ENCODE results near the gene TMEM63A. TPM values are rescaled to one million over a fixed set of nuclear protein-coding genes. Genes with fewer than 3 reads are reported as not detected.

TMEM63A gene
- polyA plus RNA-seq, 1 of the 3 experiments (the other 2 are of a cell fraction) = 13.5 TPM

DNA sequence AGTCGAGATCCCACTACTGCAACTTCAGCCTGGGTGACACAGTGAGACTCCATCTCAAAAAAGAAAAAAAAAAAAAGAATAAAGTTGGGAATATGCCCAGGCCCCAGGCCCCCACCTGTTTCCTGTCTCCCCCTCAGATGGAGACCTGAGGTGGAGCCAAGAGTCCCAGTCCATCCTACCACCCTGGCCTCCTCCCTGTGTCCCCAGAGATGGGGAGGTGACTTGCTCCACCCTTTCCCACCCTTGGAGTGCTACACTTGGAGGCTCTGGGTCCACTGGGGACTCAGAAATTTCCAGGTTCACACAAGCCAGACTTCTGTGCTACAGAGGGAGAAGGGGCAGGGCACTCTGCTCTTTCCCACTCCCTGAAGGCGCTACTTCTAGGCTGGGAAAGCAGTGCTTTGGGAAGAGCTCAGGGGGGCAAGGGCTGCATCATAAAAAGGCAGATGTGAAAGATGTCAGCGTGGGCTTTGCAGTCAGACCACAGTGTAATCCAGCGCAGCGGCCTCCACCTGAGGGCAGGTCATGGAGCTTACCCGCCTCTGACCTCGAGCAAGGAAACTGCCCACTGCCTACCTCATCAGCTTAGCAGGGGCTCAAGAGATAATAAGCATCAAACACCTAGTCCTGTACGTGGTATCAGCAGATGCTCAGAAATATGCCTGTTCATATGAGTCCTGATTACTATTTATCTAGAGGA lies 13.4 kb downstream of the TMEM63A start:
- peaks cover 31 to 32% of the 10 kb centered on the region in 2 experiments for H3K36me3 ChIP-seq (replicated peaks in 1 of 2; ENCODE audit: control insufficient read depth in 1 of 2, insufficient read depth in 2 of 2, low read length in 1 of 2)
- H3K27ac ChIP-seq (ENCODE audit: low read depth in 2 of 2, low read length in 1 of 2) = no peak overlapping the region
- peaks cover 0 to 20% of the 10 kb centered on the region in 2 experiments; a peak in 2 of 4 replicates for H3K4me1 ChIP-seq (ENCODE audit: control insufficient read depth in 1 of 2, insufficient read depth in 2 of 2, low read depth in 1 of 2, low read length in 1 of 2)
- POLR2A ChIA-PET = no interaction called here
- H3K79me2 ChIP-seq (ENCODE audit: insufficient read depth) = no peaks in the 10 kb centered on the region
- no peaks in the 10 kb centered on the region for H3K9me3 ChIP-seq
- H3K4me3 ChIP-seq (ENCODE audit: low read depth in 2 of 2, low read length in 1 of 2) = no peak overlapping the region
- H3K27me3 ChIP-seq (ENCODE audit: insufficient read depth) = no peaks in the 10 kb centered on the region
- no peak for DNase-seq
- CTCF ChIA-PET = interaction anchor here (0.8 kb wide), 1 partner anchor 23 kb away, joined by 3 read pairs; no protein-coding TSS in a partner anchor
- H3F3A ChIP-seq (replicated peaks; ENCODE audit: insufficient read depth) = peaks cover 20% of the 10 kb centered on the region
- no peak overlapping the region for H3K4me2 ChIP-seq
- H4K20me1 ChIP-seq (ENCODE audit: insufficient read depth) = no peaks in the 10 kb centered on the region
- H3K9me2 ChIP-seq = no peaks in the 10 kb centered on the region
- H2AFZ ChIP-seq (ENCODE audit: low read depth) = no peak overlapping the region
- TF ChIP-seq SMC3 (IDR thresholded peaks at IDR 0.05; ENCODE audit: low read depth, low read length) = no peak
- TF ChIP-seq RFX5 (IDR thresholded peaks at IDR 0.05; ENCODE audit: low read length) = no peak
- no peak for TF ChIP-seq TEAD4 (IDR thresholded peaks at IDR 0.05; ENCODE audit: borderline replicate concordance, insufficient read depth)
- no peak for TF ChIP-seq EZH2phosphoT487 (IDR thresholded peaks at IDR 0.05; ENCODE audit: borderline replicate concordance, low read depth)
- TF ChIP-seq FOSL2 (IDR thresholded peaks at IDR 0.05; ENCODE audit: borderline replicate concordance, low read depth) = no peak
- TF ChIP-seq TAF1 (IDR thresholded peaks at IDR 0.05; ENCODE audit: borderline replicate concordance, low read depth, low read length) = no peak
- TF ChIP-seq, protein P1, sequence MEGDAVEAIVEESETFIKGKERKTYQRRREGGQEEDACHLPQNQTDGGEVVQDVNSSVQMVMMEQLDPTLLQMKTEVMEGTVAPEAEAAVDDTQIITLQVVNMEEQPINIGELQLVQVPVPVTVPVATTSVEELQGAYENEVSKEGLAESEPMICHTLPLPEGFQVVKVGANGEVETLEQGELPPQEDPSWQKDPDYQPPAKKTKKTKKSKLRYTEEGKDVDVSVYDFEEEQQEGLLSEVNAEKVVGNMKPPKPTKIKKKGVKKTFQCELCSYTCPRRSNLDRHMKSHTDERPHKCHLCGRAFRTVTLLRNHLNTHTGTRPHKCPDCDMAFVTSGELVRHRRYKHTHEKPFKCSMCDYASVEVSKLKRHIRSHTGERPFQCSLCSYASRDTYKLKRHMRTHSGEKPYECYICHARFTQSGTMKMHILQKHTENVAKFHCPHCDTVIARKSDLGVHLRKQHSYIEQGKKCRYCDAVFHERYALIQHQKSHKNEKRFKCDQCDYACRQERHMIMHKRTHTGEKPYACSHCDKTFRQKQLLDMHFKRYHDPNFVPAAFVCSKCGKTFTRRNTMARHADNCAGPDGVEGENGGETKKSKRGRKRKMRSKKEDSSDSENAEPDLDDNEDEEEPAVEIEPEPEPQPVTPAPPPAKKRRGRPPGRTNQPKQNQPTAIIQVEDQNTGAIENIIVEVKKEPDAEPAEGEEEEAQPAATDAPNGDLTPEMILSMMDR (IDR thresholded peaks at IDR 0.05) = no peak
- TF ChIP-seq, protein P2, sequence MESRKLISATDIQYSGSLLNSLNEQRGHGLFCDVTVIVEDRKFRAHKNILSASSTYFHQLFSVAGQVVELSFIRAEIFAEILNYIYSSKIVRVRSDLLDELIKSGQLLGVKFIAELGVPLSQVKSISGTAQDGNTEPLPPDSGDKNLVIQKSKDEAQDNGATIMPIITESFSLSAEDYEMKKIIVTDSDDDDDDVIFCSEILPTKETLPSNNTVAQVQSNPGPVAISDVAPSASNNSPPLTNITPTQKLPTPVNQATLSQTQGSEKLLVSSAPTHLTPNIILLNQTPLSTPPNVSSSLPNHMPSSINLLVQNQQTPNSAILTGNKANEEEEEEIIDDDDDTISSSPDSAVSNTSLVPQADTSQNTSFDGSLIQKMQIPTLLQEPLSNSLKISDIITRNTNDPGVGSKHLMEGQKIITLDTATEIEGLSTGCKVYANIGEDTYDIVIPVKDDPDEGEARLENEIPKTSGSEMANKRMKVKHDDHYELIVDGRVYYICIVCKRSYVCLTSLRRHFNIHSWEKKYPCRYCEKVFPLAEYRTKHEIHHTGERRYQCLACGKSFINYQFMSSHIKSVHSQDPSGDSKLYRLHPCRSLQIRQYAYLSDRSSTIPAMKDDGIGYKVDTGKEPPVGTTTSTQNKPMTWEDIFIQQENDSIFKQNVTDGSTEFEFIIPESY (IDR thresholded peaks at IDR 0.05; ENCODE audit: borderline replicate concordance, low read depth) = no peak
- TF ChIP-seq, protein P3, sequence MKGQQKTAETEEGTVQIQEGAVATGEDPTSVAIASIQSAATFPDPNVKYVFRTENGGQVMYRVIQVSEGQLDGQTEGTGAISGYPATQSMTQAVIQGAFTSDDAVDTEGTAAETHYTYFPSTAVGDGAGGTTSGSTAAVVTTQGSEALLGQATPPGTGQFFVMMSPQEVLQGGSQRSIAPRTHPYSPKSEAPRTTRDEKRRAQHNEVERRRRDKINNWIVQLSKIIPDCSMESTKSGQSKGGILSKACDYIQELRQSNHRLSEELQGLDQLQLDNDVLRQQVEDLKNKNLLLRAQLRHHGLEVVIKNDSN (IDR thresholded peaks at IDR 0.05; ENCODE audit: borderline replicate concordance, low read depth) = no peak
- TF ChIP-seq ELF1 (IDR thresholded peaks at IDR 0.05) = no peak
- no peak for TF ChIP-seq TCF12 (IDR thresholded peaks at IDR 0.05)
- no peak for TF ChIP-seq MXI1 (IDR thresholded peaks at IDR 0.05; ENCODE audit: low read depth, low read length)
- TF ChIP-seq POLR2AphosphoS5 (IDR thresholded peaks at IDR 0.05; ENCODE audit: low read depth, low read length) = no peak
- TF ChIP-seq JUND (IDR thresholded peaks at IDR 0.05) = no peak
- TF ChIP-seq EP300 (IDR thresholded peaks at IDR 0.05; ENCODE audit: borderline replicate concordance in 1 of 2, low read depth in 1 of 2, low read length in 1 of 2) = no peak
- 79% methylated on average over 6 of the region's 8 CpGs for WGBS (ENCODE audit: low lambda C conversion rate)
- H3K9ac ChIP-seq = no peak overlapping the region

Data from SK-N-SH (cell line).